B cell (primary cell): ENCODE results near the gene MALRD1.

Experiments used
- CTCF ChIP-seq: fragments of 200-600 bp; IDR thresholded peaks from one replicate; pipeline ENCODE4 v1.8.0; 2022; ENCODE audit warnings: antibody characterized with exemption, mild to moderate bottlenecking
- EZH2 ChIP-seq: IDR thresholded peaks from 2 replicates; pipeline ENCODE4 v1.6.1; 2012; ENCODE audit warnings: borderline replicate concordance, low read depth, mild to moderate bottlenecking, moderate library complexity, low read length; ENCODE audit not compliant: insufficient read depth, poor library complexity, severe bottlenecking

DNA sequence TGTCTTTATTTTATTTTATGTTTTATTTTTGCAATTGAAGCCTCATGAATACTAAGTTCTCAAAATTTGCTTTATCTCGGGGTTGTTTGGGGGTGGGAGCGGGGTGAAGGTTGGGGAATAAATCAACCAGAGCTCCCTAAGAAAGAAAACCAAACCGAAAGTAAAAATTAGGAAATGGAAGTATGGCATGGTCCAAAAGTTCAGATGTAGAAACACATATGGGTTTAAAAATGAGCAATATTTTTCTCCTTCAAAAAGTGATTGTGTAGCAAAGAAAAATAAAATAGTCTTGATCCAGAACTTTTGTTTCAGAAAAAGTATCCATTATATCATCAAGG lies 590.3 kb downstream of the MALRD1 start:
- TF ChIP-seq CTCF (no peak), EZH2 (no peak)
